ENCODE results near the gene SLC16A3.
"Not testable (repeated sequence)": the region's sequence is repeated elsewhere in the genome, so short reads cannot be mapped to it uniquely, and the experiment has no call there.

Gene SLC16A3

DNA sequence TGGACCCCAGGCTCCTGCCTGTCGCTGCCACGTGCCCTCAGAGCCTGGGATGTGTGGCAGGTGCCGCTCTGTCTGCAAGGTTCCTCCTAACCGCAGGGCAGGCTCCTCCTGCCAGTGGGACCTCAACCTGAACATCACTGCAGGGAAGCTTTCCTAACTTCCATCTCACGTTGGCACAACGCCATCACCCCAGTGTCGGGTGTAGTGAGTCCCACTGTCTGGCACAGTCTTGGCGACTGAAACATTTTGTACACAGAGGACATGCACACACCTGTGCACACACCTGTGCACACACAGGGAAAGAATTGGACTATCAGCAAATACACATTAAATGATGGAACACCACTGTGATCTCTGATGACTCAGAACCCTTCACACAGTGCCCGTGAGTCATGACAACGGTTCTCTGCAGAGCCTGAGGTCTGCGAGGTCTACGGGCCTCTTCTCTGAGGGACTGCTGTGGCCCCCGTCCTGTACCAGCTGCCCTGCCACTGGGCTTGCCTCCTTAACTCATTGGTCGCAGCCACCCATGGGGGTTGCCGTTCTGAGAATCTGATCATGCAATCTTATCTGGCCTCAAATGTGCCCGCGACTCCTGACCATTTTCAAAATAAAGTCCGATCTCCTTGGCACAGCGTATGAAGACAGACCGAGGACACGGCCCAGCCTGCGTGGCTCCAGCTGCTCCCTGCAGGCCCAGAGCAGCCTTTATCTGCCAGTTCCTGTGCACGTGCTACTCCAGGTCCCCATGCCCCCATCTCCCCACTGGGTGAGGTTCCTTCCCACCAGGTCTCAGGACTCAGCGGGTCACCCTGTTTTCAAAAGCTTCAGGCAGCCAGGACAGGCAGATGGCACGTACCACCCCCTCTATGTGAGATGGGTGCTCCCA is 23.8 kb upstream of the SLC16A3 start:
- peak; percentile 60 for DNase-seq (ENCODE audit: low read depth)

DNA sequence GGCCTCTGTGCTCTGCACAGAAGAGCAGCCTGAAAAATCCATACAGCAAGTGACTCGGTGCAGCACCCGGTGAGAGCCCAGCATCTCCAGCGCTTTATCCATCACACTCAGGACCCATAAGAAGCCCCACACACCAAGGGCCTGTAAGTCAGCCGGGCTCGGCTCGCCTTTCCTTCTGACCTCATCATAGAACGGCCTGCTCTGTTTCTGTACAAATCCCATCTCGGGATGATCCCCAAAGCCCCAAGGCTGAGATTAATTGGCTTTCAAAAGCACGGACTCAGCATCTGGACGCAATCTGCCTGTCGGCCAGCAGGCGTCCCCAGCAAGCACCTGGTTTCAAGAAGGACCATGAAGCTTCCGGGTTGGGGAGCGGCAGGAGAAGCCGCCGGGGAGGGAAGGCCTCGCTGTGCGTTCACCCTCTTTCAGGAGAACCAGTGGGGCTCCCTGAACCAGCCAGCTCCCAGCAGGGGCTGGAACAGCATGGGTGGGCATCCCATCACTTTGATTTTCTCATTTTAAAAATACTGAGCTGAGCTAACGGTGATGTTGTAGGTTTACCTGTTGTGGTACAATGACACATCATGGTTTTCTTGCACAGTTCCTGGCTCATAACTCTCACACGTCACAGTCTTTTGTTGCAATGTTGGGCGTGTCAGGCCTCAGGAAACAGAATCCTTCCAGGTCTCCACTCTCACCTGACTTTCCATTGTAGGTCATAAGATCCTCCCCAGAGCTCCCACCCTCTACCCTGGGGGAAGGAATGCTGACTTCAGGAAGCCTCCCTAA is 22.9 kb upstream of the SLC16A3 start:
- peak; percentile 68 for DNase-seq (ENCODE audit: low read depth)

DNA sequence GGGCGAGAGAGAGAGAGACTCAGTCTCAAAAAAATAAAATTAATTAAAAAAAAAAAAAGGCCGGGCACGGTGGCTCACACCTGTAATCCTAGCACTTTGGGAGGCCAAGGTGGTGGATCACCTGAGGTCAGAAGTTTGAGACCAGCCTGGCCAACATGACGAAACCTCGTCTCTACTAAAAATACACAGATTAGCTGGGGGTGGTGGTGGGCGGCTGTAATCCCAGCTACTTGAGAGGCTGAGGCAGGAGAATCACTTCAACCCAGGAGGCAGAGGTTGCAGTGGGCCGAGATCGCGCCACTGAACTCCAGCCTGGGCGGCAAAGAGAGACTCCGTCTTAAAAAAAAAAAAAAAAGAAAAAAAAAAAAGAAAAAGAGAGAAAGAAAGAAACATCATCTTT is 18.2 kb upstream of the SLC16A3 start:
- not testable (repeated sequence) for DNase-seq (ENCODE audit: low read depth)

DNA sequence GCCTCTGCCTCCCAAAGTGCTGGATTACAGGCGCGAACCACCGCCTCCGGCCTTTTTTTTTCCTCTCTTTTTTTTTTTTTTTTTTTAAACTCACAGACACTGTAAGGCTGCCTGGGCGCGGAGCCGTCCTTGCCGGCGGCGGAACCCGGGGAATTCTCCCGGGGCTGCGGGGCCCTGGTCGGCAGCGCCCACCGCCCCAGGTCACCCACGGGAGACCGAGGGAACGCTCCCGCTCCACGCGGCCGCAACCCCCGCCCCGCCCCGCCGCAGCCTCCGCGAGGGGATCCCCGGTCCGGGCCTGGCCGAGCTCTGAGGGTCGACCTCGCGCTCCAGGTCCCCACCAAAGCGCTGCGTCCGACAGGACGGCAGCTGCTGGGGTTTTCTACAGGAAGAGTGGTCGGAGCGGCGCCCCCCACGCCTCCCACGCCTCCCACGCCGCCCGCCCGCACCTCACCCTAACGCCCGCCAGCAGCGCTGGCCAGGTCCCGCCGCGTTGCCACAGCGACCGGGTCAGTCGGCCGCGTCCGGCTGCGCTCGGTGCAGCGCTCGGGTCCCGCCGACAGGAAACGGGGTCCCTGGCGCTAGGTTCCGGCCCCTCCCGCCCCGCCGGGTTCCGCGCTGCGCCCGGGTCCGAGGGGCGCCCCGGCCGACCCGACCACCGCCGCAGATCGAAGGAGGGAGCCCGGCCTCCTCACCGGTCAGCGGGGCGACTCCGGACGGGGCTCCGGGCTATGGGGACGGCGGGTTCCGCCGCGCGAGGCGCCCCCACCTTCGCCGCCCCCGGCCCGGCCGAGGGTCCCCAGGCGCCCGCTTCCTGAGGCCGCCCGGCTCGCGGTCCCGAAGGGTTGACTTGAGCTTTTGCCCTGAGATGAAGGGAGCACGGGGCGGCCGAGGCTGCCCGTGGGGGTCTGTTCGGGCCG is 16.3 kb upstream of the SLC16A3 start, which contains the start of gene CCDC57:
Gene CCDC57 (minus strand): TSS at position 512 of the 920 bp plus-strand sequence. CDS start 10,898 bp downstream, outside the sequence.
- no peak for DNase-seq (ENCODE audit: low read depth)

DNA sequence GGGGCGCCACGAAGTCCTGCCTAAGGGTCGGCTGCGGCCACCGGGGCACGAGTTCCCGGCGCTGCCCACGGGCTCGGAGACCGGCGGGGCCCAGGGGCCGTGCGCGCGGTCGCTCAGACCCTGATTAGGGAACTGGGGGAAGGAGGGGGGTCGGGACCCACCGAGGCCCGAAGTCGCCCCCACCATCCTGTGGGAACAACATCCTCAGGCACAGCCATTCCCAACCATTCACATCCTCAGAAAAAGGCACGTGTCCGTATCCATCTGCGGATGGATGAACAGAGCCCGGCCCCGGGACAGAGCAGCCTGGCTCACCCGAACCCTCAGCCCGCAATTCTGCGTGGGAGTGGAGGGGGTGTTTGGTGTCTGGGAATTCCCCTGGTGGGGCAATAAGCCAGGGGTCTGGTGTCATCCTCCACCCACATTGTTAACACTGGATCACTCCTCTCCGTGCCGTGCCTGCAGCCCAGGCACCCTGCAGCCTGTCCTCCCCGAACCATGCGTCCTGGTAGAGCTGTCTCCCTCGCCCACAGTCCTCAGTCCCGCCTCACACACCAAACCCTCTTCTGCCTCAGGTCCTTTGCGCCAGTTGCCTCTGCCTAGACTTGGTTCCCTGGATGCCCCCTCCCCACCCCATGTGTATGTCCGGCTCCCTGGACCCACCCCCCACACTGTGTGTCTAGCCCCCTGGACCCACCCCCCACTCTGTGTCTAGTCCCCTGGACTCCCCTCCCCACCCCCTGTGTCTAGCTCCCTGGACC is 15.4 kb upstream of the SLC16A3 start:
- peak; percentile 57 for DNase-seq (ENCODE audit: low read depth)

DNA sequence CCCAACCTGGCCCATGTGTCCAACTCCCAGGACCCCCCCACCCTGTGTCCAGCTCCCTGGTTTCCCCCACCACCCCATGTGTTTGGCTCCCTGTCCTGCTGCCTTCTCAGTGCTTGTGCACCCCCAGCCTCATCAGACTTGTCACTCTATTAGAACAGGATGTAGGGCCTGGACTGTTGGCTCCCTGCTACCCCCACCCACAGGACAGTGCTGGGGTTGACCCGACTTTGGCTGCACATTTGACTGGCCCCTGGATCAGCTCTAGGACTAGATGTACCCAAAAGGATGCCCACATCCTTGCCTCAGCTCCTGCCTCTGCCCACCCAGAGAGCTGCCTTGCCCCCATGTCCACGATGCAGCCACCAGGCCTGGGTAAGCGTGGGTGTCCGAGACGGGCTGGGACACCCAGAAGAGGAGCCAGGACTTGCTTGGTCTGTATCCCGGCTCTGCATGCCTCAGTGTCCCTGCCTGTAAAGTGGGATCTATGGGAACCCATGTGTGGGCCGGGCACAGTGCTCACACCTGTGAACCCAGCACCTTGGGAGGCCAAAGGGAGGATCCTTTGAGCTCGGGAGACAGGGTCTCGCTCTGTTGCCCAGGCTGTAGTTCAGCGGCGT is 14.7 kb upstream of the SLC16A3 start:
- DNase-seq (ENCODE audit: low read depth), result no peak

DNA sequence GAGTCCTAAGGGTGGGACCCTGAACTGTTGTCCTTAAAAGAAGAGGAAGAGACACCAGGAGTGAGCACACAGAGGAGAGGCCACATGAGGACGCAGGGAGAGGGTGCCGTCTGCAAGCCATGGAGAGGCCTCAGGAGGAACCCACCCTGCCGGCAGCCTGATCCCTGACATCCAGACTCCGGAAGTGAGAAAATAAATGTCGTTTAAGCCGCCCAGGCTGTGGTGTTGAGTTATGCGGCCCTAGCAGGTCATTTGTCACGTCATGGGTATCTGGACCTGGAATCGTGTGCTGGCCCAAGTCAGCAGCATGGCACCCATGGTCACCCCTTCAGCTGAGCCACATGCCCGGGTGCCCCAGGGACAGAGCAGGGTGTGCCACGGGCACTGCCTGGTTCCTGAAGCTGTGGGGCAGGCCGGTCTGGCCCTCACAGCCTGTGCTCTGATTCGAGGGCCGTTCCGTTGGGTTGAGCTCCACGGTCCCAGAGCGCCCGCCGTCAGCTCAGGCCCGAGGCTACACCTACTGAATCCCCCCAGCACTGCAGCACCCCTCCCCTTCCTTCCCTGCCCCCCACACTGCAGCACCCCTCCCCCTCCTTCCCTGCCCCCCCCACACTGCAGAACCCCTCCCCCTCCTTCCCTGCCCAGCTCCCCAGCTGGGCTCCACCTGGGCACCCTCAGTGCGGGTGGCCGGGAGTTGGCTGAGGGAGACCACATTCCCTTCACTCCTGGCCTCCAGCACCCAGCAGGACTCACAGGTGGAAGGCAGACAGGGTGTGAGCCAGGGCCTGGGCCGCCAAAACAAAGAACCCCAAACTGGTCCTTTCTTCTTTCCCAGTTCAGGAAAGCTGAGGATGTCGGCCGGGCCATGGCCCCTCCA is 13.5 kb upstream of the SLC16A3 start:
- no peak for DNase-seq (ENCODE audit: low read depth)

DNA sequence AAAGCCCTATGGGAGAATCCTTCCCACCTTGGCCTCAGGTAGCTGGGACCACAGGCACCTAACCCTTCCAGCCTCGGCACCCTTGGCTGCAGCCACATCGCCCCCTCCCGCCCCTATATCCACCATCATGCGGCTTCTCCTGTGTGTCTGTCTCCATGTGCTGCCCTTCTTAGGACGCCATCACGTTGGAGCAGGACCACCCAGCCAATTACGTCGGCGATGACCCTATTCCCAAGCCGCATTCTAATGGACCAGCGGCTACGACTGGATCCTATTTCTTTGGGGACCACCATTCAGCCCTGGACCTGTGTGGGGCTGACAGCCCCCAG is 12.9 kb upstream of the SLC16A3 start:
- DNase-seq (ENCODE audit: low read depth), result no peak

DNA sequence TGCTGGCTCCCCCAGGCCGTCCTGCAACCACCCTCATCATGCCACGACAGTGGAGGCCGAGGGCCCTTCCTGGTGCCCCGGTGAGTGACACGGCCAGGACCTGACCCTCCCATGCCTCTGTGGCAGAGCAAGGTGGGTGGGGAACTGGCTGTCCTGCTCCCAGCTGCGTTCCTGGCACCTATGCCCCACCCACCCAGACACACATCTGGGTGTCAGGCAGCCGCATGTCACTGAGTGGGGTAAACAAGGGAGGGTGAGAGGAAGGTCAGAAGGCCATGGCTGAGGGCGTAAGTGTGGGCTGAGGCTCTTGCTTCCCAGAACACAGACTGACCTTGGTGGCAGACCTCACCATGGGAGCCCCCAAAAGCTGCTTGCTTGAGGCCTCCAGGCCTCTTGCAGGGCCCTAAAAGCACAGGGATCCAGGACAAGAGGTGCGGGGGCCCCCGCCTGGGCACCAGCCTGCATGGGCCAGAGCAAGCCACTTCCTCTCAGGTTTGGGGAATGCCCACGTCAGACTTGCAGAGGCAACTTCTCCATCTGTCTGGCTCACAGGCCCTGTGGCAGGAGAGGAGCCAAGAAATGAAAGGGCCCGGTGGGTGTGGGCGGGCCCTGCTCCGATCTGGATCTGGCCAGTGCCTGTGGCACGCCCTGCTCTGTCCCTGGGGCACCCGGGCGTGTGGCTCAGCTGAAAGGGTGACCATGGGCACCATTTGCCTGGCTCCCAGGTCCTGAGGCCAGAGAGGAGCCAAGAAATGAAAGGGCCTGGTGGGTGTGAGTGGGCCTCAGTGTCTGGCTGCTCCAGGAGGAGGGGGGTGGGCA is 12.3 kb upstream of the SLC16A3 start:
- DNase-seq (ENCODE audit: low read depth), result peak; percentile 79

DNA sequence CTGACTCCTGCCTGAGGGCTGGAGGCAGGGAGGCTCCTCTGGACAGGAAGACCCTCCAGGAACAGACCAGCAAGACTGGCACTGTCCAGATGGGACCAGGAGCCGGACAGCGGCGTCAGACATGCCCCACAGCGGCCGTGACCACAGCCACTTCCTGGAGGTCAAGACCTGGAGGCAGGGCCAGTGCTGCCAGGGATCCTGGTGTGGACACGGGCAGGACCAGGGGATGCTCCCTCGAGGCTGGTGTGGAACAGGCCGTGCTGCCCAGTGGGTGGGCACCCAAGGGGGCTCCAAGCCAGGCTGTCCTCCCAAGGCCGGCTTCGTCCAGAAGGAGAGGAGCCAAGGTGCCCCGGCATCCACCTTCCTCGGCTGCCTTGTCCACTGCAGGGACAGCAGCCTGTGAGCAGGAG is 11.7 kb upstream of the SLC16A3 start:
- no peak for DNase-seq (ENCODE audit: low read depth)

DNA sequence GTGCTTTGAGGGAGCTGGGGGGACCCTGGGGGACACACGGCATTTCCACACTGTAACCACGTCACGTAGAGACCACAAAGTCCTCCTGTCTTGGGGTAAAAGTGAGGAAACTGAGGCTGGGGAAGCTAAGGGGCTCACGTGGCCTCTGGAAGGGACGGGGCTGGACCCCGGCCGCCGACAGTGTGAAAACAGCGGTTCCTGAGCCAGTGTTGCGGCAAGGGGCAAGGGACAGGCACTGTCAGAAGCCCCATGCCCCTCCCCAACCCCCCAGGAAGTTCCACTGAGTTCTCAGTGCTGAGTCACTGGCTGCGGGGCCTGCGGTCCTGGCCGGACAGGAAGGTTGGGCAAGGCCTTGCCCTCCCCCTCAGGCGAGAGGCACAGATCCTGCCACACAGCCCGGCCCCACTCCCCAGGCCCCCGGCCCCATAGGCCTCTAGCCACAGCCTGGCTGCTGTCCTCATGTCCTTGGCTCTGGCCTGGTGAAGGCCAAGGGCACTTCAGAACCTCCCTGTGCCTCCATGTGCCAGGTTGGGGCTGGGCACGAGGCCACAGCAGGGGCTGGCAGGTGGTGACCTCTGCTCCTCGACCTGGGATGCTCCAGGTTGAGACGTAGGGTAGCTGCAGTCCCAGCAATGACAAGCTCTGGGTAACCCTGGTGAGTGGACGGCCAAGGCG is 11.2 kb upstream of the SLC16A3 start:
- peak; percentile 81 for DNase-seq (ENCODE audit: low read depth)

DNA sequence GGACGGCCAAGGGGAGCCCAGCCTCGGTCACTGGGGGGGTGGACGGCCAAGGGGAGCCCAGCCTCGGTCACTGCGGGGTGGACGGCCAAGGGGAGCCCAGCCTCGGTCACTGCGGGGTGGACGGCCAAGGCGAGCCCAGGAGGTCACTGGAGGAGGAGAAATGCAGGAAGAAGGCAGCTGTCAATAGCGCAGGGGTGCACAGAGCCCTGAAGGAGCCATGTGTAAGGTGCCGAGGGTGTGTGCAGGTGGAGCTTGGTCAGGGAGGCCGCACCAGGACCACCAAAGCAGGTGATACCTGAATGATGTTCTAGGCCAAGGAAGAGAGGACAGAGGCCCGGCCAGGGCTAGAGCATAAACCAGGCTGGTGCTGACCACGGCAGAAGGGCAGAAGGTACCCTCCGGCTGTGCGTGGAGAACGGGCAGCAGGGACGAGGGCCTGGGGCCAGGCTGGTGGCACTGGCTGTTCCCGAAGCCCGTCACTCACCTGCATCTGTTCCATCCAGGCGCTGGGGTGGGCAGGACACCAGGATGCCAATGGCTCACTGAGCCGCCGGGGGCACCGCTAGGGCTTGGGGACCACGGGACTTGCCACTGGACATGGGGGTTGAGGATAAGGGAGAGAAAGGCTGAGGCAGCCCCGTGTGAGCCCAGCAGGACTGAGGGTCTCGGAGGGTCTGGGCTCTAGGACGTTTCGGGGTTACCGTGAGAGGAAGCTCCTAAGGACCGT is 10.3 kb upstream of the SLC16A3 start:
- DNase-seq (ENCODE audit: low read depth), result no peak

DNA sequence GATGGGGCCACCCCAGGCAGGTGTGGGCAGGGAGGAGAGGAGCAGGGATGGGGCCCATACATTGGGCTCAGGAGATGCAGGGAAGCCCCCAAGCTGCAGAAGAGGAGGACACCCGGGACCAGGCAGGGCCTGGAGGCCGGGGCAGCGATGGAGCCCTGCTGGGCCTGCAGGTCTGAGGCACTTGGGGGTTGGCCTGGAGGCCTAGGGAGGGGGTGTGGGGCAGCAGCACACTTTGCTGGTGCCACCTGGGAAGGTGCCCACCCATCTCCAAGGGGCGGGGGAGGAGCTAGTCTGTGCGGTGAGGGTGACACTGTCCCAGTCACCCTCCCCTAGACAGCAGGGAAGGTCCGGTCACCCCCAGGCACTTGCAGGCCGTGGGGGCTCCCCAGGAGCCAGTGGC is 9.8 kb upstream of the SLC16A3 start:
- DNase-seq (ENCODE audit: low read depth), result no peak

DNA sequence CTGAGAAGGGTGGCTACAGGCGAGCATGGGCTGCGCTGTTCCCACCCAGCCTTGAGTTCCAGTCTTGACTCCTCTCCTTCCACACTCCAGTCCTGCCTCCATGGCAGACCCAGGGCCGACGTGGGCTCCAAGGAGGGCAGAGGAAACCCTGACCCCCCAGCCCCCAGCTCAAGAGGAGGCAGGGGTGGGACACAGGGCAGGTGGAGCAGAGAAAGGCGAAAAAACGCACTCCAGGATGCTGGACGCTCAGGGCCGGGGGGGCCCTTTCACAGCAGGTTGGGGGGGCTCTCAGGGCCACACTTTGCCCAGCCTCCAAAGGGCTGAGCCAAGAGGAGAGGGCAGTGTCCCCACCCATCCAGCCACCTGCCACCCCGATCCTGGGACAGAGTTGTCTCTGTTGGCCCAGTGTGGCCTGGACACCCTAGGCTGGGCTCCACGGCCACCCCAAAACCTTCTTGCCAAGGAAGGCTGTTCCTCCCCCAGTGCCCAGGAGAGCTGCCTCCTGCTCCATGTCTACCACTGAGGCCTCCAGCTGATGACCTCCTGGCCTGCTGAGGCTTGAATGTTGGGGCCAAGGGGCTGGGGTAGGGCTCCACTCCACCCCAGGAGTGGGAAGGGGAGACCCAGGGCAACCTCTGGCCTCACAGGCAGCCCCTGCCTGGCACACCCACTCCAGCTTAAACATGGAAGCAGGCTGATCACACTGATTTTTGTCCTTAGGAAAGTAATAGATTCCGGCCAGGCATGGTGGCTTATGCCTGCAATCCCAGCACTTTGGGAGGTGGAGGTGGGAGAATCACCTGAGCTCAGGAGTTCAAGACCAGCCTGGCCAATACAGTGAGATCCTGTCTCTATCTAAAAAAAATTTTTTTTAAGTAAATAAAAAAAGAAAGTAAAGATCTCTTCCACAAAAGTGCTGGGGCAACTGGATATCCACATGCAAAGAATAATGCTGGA is 8.8 kb upstream of the SLC16A3 start:
- DNase-seq (ENCODE audit: low read depth), result no peak

DNA sequence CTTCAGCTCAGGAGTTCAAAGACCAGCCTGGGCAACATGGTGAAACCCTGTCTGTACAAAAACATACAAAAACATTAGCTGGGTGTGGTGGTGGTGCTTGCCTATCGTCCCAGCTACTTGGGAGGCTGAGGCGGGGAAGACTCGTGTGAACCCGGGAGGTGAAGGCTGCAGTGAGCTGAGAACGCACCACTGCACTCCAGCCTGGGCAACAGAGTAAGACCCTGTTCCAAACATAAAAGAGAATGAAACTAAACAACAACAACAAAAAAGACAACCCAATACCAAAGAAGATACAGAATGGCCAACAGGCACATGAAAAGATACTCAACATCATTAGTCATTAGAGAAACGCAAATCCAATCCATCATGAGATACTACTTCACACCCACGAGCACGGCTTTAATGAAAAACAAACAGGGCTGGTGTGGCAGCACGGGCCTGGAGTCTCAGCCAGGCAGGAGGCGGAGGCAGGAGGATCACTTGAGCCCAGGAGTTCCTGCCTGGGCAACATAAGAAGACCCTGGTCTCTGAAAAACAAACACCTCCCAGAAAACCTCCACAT is 7.4 kb upstream of the SLC16A3 start:
- no peak for DNase-seq (ENCODE audit: low read depth)

DNA sequence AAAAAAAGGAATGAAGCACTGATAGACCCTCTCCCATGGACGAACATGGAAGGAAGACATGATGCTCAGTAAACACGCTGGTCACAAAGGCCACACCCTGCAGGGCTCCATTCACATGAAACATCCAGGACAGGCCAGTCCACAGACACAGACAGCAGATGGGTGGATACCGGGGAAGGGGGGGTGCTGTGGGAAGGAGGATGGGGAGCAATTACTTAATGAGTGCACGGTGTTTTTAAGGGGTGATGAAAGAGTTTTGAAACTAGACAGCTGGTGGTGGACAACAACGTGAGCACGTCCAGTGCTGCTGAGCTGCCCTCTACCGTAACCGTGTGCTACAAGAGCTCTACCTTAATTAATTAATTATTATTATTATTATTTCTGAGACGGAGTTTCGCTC is 6.0 kb upstream of the SLC16A3 start:
- DNase-seq (ENCODE audit: low read depth), result no peak

All from HS-5 (cell line).